Measurements from ENCODE around the gene TMX2.

The TMX2 gene

DNA sequence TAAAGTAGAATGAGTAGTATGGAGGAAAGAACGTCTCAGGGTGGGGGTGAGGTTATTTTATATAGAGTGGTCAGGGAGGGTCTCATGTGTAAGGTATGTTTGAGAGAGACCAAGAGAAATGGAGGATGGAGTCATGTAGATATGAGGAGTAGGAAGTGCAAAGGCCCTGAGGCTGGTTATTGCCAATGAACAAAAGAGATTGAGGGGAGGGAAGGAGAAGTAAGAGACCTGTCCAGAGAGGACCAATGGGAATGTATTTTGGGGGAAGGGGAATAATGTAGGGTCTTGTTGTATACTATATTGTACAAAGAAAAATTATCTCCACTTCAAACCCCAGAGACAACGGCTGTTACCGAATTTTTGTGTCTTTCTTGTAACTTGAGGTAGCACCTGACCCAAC lies 59.0 kb downstream of the TMX2 start:
- no peak for DNase-seq

DNA sequence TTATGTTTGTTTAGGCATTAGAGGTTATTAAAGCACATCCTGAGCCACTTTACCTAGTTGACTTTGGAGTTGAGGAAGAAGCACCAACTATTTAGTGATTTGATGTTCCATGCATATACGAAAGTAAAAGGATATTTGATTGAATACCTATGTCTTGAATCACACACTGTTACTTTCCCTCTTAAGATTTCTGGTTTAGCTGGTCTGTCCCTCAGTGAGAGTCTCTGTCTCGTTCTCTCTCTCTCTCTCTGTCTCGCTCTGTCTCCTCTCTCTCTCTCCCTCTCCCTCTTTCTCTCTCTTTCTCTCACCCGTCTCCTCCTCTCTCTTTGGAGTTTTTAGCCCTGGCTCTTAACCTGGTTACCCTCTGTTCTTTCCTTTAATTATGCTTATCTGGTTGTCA lies 60.2 kb downstream of the TMX2 start:
- DNase-seq = no peak

DNA sequence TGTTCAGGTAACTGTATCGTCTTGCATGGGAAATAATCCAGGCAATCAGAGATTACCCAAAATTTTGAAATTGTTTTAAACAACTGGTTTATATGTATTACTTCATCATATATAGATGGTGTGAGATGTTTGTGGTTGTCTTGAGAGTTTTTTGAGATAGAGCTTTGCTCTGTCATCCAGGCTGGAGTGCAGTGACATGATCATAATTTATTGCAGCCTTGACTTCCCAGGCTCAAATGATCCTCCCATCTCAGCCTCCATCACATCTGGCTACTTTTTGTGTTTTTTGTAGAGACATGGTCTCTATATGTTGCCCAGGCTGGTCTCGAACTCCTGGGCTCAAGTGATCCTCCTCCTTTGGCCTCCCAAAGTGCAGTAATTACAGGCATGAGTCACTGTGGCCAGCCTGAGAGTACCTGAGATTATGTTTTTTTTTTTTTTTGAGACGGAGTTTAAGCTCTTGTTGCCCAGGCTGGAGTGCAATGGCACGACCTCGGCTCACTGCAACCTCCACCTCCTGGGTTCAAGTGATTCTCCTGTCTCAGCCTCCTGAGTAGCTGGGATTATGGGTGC lies 60.7 kb downstream of the TMX2 start:
- no peak for DNase-seq

DNA sequence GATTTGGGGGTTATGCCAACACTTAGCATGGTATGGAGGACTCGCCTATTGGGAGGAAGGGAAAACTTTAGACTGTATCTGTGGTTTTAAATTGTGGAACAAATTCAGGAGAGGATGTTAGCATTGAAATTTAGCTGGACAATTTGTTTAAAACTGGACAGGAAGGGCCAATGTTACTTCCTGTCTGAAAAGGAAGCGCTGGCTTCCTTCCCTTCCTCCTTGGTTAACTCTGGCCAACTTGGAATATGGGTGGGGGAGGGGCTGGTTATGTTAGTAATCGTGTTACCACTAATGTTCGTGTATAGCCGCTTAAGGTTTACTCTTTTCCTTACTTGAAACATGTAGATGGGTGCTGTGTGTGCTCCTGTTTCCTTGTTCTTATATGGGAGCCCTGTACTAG lies 63.1 kb downstream of the TMX2 start:
- DNase-seq = no peak

DNA sequence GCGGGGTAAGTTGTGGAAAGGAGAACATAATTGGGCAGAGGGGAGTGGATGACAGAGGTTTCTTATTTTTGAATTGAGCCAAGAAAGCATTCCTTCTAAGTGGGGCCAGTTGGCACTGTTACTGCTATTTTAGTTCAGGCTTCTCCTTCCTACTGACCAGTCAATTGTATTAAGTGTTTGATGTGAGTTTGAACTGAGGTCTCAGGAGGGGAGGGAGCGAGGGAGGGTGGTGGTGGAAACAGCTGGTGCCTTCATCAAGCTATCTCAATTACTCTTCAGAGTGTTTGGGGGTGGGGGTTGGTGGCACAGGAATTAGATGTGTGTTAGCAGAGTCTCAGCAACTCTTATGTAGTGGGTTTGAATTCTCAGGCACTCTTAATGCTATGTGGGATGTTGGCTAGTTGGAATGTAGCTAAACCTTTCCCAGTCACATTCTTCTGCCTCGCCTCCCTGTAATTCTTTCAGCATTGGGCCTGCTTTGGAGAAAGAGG lies 63.7 kb downstream of the TMX2 start:
- no peak for DNase-seq

DNA sequence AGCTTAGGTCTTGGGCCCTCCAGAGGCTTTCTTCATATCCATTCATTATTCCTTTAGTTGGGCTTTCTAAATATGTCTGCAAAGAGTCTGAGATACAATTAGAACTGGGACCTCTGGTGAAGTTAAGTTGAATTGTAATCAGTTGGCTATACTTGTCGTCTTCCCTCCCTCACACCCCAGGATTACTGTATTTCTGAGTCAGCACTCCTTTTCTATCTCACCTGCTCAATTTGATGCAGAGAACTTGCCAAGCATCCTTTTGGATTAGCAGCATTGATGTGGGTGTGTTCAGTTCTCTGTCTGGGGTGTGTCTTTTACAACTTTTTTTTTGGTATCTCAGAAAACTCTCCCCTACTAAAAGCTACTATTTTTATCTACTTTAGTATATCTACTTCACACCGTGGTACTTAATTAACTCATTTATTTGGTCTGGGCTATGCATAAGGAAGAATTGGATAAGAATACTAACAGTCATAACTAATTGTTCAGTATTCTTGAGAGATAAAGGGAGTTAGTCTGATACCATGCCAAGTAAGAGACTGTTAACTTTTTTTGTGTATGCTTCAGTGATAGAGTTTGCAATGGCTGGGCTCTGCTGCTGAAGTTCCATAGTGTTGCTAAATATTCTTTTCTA lies 64.3 kb downstream of the TMX2 start:
- no peak for DNase-seq

DNA sequence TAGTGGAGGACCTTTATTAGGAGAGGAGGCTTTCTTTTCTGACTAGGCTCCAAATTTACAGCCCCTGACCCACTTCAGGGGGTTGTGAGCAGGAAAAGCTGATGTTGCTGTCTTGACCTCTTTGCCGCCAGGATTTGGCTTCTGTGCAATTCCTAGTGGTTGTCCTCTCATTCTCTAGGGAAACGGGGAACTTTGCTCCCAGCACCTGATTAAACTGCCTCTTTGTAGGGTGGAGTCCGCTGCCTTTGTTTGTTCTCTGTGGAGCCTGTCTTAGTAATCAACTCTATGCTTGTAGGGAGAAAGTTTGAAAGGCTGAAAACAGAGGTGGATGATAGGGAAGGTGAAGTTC lies 65.5 kb downstream of the TMX2 start:
- no peak for DNase-seq

DNA sequence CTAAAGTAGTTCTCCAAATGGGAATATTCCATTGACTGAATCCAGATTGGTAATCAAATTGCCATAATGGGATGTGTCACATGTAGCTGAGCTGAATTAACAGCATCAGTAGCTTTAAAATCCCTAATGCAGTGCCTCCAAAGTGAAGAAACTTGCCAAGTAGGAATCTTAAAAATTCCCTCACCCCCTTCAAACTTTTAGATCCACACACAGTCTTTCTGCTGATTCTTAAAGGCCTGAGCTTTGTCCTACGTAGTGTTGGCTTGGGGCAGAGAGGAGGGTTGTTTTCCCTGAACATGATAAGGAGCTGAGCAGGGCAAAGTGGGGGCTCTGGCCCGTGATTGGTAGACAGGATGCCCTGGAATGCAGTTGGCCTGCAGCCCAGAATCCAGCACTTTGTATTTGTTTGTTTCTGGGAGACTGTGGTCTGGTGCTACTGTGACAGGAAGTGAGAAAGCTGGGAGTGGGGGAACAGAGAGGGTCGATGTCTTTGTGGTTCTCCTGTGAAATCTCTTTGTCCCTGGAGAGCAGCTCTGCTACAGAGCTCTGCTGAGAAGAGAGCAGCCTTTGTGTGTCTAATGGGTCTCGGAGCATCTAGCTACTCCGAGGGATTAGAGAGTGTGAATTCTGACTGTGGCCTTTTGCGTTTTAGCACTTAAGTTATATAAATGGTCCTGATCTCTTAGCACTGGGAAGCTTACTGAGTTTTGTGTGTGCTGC lies 66.1 kb downstream of the TMX2 start:
- DNase-seq = no peak

DNA sequence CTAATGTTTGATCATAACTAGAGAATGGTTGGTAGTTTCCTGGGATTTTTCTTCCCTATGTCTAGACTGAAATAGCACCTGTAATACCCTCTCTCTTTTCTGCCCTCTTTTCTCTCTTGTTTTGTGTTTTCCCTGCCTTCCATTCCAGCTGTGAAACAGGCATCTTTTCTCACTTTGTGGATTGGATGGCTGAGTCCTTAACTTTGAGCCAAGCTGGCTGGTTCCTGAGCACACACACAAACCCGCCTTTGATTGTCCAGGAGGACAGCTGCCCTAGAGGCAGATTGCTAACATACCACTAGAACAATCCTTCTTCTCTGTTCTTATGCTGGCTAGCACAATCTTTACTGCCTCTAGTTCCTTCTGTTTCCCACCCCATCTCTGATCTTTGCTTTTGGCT lies 66.9 kb downstream of the TMX2 start:
- no peak for DNase-seq

DNA sequence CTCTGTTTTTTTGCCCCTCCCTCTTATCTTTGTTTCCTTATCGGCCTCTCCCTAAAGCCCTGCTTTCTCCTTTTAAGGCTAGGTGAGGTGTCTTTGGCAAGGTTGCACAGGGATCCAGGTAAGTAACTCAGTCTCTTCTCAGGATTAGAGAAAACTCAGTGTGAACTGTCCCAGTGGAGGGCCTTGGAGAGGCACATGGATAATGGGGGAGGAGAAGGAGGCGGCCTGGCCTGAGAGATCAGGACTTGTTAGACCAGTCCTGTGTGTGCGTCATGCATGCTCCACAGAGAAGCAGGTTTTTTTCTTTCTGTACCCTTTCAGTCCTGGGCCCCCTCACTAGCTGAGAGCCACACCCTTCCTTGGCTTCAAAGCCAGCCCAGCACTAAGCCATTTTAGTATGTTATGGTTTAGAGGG lies 69.1 kb downstream of the TMX2 start:
- no peak for DNase-seq

DNA sequence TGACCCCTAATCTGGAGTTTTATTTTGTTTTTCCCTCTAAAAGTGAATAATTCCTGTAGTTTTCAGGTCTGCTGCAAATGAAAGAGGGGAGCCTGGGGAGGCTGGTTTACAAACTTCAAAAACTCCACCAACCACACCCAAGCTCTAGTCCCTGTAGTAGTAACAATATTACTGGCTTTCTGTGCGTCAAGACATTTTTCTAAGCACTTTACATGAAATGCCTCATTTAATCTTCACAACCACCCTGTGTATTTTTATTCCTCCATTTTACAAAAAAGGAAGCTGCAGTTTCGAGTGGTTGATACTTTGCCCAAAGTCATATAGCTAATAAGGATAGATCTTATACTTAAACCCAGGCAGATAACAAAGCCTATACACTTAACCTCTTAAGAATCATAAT lies 72.7 kb downstream of the TMX2 start:
- DNase-seq = no peak

DNA sequence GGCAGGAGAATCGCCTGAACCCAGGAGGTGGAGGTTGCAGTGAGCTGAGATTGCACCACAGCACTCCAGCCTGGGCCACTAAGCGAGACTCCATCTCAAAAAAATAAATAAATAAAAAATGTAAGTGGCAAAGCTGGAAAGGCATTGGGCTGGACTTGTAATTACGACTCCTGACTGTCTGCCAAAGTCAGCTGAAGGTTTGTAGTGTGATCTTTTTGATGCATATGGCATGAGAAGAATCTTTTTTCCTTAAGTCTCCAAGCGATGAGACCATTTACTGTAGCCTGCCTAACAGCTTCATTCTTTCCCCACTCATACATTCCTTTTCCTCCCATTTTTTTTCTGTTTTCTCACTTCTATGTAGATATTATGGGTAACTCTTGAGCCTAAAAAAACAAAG lies 74.0 kb downstream of the TMX2 start:
- no peak for DNase-seq

DNA sequence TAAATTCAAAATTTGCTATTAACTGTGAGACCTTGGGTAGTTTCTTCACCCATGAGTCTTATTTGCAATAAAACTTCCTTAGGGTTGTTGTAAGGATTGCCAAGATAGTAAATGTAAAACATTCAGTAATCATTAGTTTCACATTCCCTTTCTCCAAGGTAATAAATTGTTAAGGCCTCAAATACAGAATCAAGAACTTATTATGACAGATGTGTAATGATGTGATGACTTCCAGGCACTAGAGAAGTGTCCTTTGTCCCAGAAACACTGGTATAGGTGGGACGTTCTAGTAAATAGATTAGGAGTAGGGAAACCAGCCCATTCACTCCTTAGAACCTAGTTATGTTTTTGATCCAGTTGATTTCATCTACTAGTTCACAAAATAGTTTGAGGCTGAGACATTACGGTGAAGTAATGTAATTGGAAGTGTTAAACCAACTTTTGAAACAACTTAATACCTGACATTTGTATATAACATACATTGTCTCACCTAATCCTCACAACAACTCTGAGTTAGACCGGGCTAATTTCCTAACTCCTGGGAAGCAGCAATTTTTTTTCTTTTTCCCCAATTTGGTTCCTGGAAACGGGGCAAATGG lies 74.7 kb downstream of the TMX2 start:
- DNase-seq = no peak

DNA sequence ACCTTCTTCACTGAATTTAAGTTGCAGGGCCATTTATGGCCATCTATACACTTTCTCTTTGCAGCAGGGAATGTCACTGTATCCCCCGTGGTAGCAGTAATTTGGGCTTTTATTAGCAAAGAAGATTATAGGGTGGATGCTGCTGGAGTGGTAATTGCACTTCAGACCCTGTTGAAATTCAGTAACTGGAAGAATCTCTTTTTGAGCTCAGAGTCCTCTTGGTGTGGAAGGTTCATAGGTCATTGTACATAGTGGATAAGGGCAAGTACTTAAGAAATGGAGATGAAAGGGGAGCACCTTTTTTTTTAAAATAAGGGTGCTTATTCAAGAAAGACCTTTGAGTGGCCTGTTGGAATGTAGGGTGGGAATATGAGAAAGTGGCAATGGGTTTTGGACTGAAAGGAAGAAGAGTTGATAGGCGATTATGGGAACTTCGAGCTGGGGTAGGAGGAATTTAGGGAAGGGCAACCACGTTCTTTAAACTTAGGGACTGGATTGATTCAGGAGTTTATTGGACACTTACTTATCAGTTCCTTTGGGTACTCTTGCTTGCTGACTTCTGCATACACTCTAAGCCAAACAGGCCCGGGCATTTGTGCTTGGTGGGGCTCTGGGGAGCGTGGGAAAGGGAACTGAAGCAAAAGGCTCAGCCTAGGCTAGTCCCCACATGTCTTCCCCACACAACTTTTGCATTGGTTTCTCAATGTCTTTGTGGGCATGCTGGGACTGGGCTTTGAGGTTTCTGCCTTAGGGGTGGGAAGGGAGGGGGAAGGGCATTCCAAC lies 75.7 kb downstream of the TMX2 start:
- no peak for DNase-seq

DNA sequence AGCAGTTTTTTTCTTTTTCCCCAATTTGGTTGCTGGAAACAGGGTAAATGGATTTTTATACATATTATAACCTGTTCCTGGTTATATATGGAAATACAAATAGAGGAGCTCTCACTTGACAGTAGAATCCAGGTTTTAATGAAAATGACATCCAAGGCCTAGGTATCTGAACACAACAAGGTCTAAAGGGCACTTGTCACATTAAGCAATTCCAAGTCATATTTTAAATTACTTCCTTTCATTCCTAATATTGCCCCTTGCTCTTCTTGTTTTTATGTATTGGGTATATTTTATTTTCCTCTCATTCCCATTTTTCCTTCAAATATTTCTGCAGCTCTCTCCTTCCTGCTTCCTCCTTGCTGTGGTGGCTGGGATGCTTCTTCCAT lies 76.3 kb downstream of the TMX2 start:
- no peak for DNase-seq

Data from bone marrow (tissue), 2 donors.